ENCODE measurements around the gene NSMCE3.

GRCh38 chr15:29270169-29270955 is 740 bp upstream of the NSMCE3 start:
- TF ChIP-seq CTCF (IDR thresholded peaks at IDR 0.05; ENCODE audit: low read length), result no peak
- no peak for TF ChIP-seq EZH2 (IDR thresholded peaks at IDR 0.05; ENCODE audit: borderline replicate concordance, low read length)

All from OCI-LY1 (cell line).